ENCODE measurements around the gene TMEM200A.

Gene TMEM200A

GRCh38 chr6:130376936-130377335 lies 11.1 kb downstream of the TMEM200A start:
- Histone ChIP-seq H3K4me3 (ENCODE audit: insufficient read depth, low read depth, low read length, poor library complexity, severe bottlenecking) (no peak overlapping the region), H3K27me3 (replicated peaks; ENCODE audit: control insufficient read depth, insufficient read depth, low read length, poor library complexity, severe bottlenecking) (no peaks in the 10 kb centered on the region), H3K27ac (ENCODE audit: insufficient read depth, low read length, poor library complexity, severe bottlenecking) (no peak overlapping the region), H3K4me1 (ENCODE audit: control insufficient read depth, insufficient read depth, low read length, poor library complexity, severe bottlenecking) (peaks cover 12% of the 10 kb centered on the region), H3K9me3 (ENCODE audit: control insufficient read depth, low read length) (no peaks in the 10 kb centered on the region), H3K36me3 (ENCODE audit: control insufficient read depth, insufficient read depth, low read length) (no peaks in the 10 kb centered on the region)
- DNase-seq: no peak

- Histone ChIP-seq H3K4me1 (ENCODE audit: control insufficient read depth, insufficient read depth, low read length, poor library complexity, severe bottlenecking) (peaks cover 16% of the 10 kb centered on the region), H3K9me3 (ENCODE audit: control insufficient read depth, low read length) (no peaks in the 10 kb centered on the region), H3K27me3 (replicated peaks; ENCODE audit: control insufficient read depth, insufficient read depth, low read length, poor library complexity, severe bottlenecking) (no peaks in the 10 kb centered on the region), H3K36me3 (ENCODE audit: control insufficient read depth, insufficient read depth, low read length) (no peaks in the 10 kb centered on the region), H3K4me3 (ENCODE audit: insufficient read depth, low read depth, low read length, poor library complexity, severe bottlenecking) (no peak overlapping the region), H3K27ac (ENCODE audit: insufficient read depth, low read length, poor library complexity, severe bottlenecking) (no peak overlapping the region)
- DNase-seq: no peak
Measured at GRCh38 chr6:130377371-130377770, 11.6 kb downstream of the TMEM200A start.

- Histone ChIP-seq H3K4me1 (ENCODE audit: control insufficient read depth, insufficient read depth, low read length, poor library complexity, severe bottlenecking) (peaks cover 17% of the 10 kb centered on the region), H3K4me3 (ENCODE audit: insufficient read depth, low read depth, low read length, poor library complexity, severe bottlenecking) (no peak overlapping the region), H3K36me3 (ENCODE audit: control insufficient read depth, insufficient read depth, low read length) (no peaks in the 10 kb centered on the region), H3K27ac (ENCODE audit: insufficient read depth, low read length, poor library complexity, severe bottlenecking) (no peak overlapping the region), H3K27me3 (replicated peaks; ENCODE audit: control insufficient read depth, insufficient read depth, low read length, poor library complexity, severe bottlenecking) (no peaks in the 10 kb centered on the region), H3K9me3 (ENCODE audit: control insufficient read depth, low read length) (no peaks in the 10 kb centered on the region)
- no peak for DNase-seq
Measured at GRCh38 chr6:130377915-130378314, 12.1 kb downstream of the TMEM200A start.

- Histone ChIP-seq H3K27ac (ENCODE audit: insufficient read depth, low read length, poor library complexity, severe bottlenecking) (no peak overlapping the region), H3K4me1 (ENCODE audit: control insufficient read depth, insufficient read depth, low read length, poor library complexity, severe bottlenecking) (peaks cover 17% of the 10 kb centered on the region), H3K9me3 (ENCODE audit: control insufficient read depth, low read length) (no peaks in the 10 kb centered on the region), H3K27me3 (replicated peaks; ENCODE audit: control insufficient read depth, insufficient read depth, low read length, poor library complexity, severe bottlenecking) (no peaks in the 10 kb centered on the region), H3K4me3 (ENCODE audit: insufficient read depth, low read depth, low read length, poor library complexity, severe bottlenecking) (no peak overlapping the region), H3K36me3 (ENCODE audit: control insufficient read depth, insufficient read depth, low read length) (no peaks in the 10 kb centered on the region)
- DNase-seq: no peak
Measured at GRCh38 chr6:130379223-130379622, 13.4 kb downstream of the TMEM200A start.

GRCh38 chr6:130381012-130381411 lies 15.2 kb downstream of the TMEM200A start:
- Histone ChIP-seq H3K9me3 (ENCODE audit: control insufficient read depth, low read length) (no peaks in the 10 kb centered on the region), H3K4me3 (ENCODE audit: insufficient read depth, low read depth, low read length, poor library complexity, severe bottlenecking) (no peak overlapping the region), H3K27me3 (replicated peaks; ENCODE audit: control insufficient read depth, insufficient read depth, low read length, poor library complexity, severe bottlenecking) (no peaks in the 10 kb centered on the region), H3K36me3 (ENCODE audit: control insufficient read depth, insufficient read depth, low read length) (no peaks in the 10 kb centered on the region), H3K4me1 (ENCODE audit: control insufficient read depth, insufficient read depth, low read length, poor library complexity, severe bottlenecking) (peaks cover 17% of the 10 kb centered on the region), H3K27ac (ENCODE audit: insufficient read depth, low read length, poor library complexity, severe bottlenecking) (no peak overlapping the region)
- no peak for DNase-seq

GRCh38 chr6:130381459-130382380 lies 15.9 kb downstream of the TMEM200A start:
- Histone ChIP-seq H3K4me3 (ENCODE audit: insufficient read depth, low read depth, low read length, poor library complexity, severe bottlenecking) (no peak overlapping the region), H3K27ac (ENCODE audit: insufficient read depth, low read length, poor library complexity, severe bottlenecking) (no peak overlapping the region), H3K27me3 (replicated peaks; ENCODE audit: control insufficient read depth, insufficient read depth, low read length, poor library complexity, severe bottlenecking) (no peaks in the 10 kb centered on the region), H3K9me3 (ENCODE audit: control insufficient read depth, low read length) (no peaks in the 10 kb centered on the region), H3K36me3 (ENCODE audit: control insufficient read depth, insufficient read depth, low read length) (no peaks in the 10 kb centered on the region), H3K4me1 (ENCODE audit: control insufficient read depth, insufficient read depth, low read length, poor library complexity, severe bottlenecking) (peaks cover 17% of the 10 kb centered on the region)
- peak in 1 of 3 donors; percentile 14 for DNase-seq

GRCh38 chr6:130382872-130383490 lies 17.2 kb downstream of the TMEM200A start:
- Histone ChIP-seq H3K9me3 (ENCODE audit: control insufficient read depth, low read length) (no peaks in the 10 kb centered on the region), H3K27ac (ENCODE audit: insufficient read depth, low read length, poor library complexity, severe bottlenecking) (no peak overlapping the region), H3K4me1 (ENCODE audit: control insufficient read depth, insufficient read depth, low read length, poor library complexity, severe bottlenecking) (peaks cover 17% of the 10 kb centered on the region), H3K4me3 (ENCODE audit: insufficient read depth, low read depth, low read length, poor library complexity, severe bottlenecking) (no peak overlapping the region), H3K27me3 (replicated peaks; ENCODE audit: control insufficient read depth, insufficient read depth, low read length, poor library complexity, severe bottlenecking) (no peaks in the 10 kb centered on the region), H3K36me3 (ENCODE audit: control insufficient read depth, insufficient read depth, low read length) (no peaks in the 10 kb centered on the region)
- no peak for DNase-seq

GRCh38 chr6:130385064-130385695 lies 19.4 kb downstream of the TMEM200A start:
- Histone ChIP-seq H3K4me3 (ENCODE audit: insufficient read depth, low read depth, low read length, poor library complexity, severe bottlenecking) (no peak overlapping the region), H3K9me3 (ENCODE audit: control insufficient read depth, low read length) (no peaks in the 10 kb centered on the region), H3K4me1 (ENCODE audit: control insufficient read depth, insufficient read depth, low read length, poor library complexity, severe bottlenecking) (peaks cover 17% of the 10 kb centered on the region), H3K36me3 (ENCODE audit: control insufficient read depth, insufficient read depth, low read length) (no peaks in the 10 kb centered on the region), H3K27me3 (replicated peaks; ENCODE audit: control insufficient read depth, insufficient read depth, low read length, poor library complexity, severe bottlenecking) (no peaks in the 10 kb centered on the region), H3K27ac (ENCODE audit: insufficient read depth, low read length, poor library complexity, severe bottlenecking) (no peak overlapping the region)
- DNase-seq: no peak

- Histone ChIP-seq H3K4me1 (ENCODE audit: control insufficient read depth, insufficient read depth, low read length, poor library complexity, severe bottlenecking) (no peaks in the 10 kb centered on the region), H3K27me3 (replicated peaks; ENCODE audit: control insufficient read depth, insufficient read depth, low read length, poor library complexity, severe bottlenecking) (no peaks in the 10 kb centered on the region), H3K36me3 (ENCODE audit: control insufficient read depth, insufficient read depth, low read length) (no peaks in the 10 kb centered on the region), H3K4me3 (ENCODE audit: insufficient read depth, low read depth, low read length, poor library complexity, severe bottlenecking) (no peak overlapping the region), H3K9me3 (ENCODE audit: control insufficient read depth, low read length) (no peaks in the 10 kb centered on the region), H3K27ac (ENCODE audit: insufficient read depth, low read length, poor library complexity, severe bottlenecking) (no peak overlapping the region)
- DNase-seq: no peak
Measured at GRCh38 chr6:130389142-130389541, 23.3 kb downstream of the TMEM200A start.

GRCh38 chr6:130390890-130391289 lies 25.1 kb downstream of the TMEM200A start:
- H3K27ac ChIP-seq (ENCODE audit: insufficient read depth, low read length, poor library complexity, severe bottlenecking): no peak overlapping the region
- no peaks in the 10 kb centered on the region for H3K27me3 ChIP-seq (replicated peaks; ENCODE audit: control insufficient read depth, insufficient read depth, low read length, poor library complexity, severe bottlenecking)
- H3K9me3 ChIP-seq (ENCODE audit: control insufficient read depth, low read length): no peaks in the 10 kb centered on the region
- no peaks in the 10 kb centered on the region for H3K36me3 ChIP-seq (ENCODE audit: control insufficient read depth, insufficient read depth, low read length)
- no peaks in the 10 kb centered on the region for H3K4me1 ChIP-seq (ENCODE audit: control insufficient read depth, insufficient read depth, low read length, poor library complexity, severe bottlenecking)
- no peak for DNase-seq
- no peak overlapping the region for H3K4me3 ChIP-seq (ENCODE audit: insufficient read depth, low read depth, low read length, poor library complexity, severe bottlenecking)
